ENCODE data around the gene TLE1. TPM values are rescaled to one million over a fixed set of nuclear protein-coding genes. Genes with fewer than 3 reads are reported as not detected.

The TLE1 gene
- total RNA-seq, 6 experiments from 2014 or later, result 6.7 to 15.3 (median 13.0) TPM

GRCh38 chr9:81542118-81542889 is 147.0 kb downstream of the TLE1 start:
- H3K9me3 Mint-ChIP-seq, result no peaks in the 10 kb centered on the region
- no peak overlapping the region for H3K27ac Mint-ChIP-seq
- no peak for TF ChIP-seq CTCF (IDR thresholded peaks at IDR 0.05)
- no peak for DNase-seq
- H3K4me3 Mint-ChIP-seq, result no peak overlapping the region
- H3K4me1 Mint-ChIP-seq (ENCODE audit: low read depth), result peaks cover 6% of the 10 kb centered on the region; the same call in 1 of the 2 replicates
- no peaks in the 10 kb centered on the region; the same call in none of the 2 replicates for H3K27me3 Mint-ChIP-seq (ENCODE audit: insufficient read depth)
- no peaks in the 10 kb centered on the region for H3K36me3 Mint-ChIP-seq (ENCODE audit: low read depth)

- no peak overlapping the region for H3K27ac Mint-ChIP-seq
- H3K27me3 Mint-ChIP-seq (ENCODE audit: insufficient read depth), result no peaks in the 10 kb centered on the region; the same call in none of the 2 replicates
- peaks cover 6% of the 10 kb centered on the region; the same call in 1 of the 2 replicates for H3K4me1 Mint-ChIP-seq (ENCODE audit: low read depth)
- H3K4me3 Mint-ChIP-seq, result no peak overlapping the region
- no peak for DNase-seq
- no peak for TF ChIP-seq CTCF (IDR thresholded peaks at IDR 0.05)
- no peaks in the 10 kb centered on the region for H3K9me3 Mint-ChIP-seq
- H3K36me3 Mint-ChIP-seq (ENCODE audit: low read depth), result no peaks in the 10 kb centered on the region
These were observed 149.1 kb downstream of the TLE1 start for GRCh38 chr9:81540142-81540710.

GRCh38 chr9:81539317-81539716 is 150.0 kb downstream of the TLE1 start:
- no peaks in the 10 kb centered on the region; the same call in none of the 2 replicates for H3K27me3 Mint-ChIP-seq (ENCODE audit: insufficient read depth)
- no peaks in the 10 kb centered on the region for H3K9me3 Mint-ChIP-seq
- no peak overlapping the region for H3K4me3 Mint-ChIP-seq
- no peak for DNase-seq
- no peak for TF ChIP-seq CTCF (IDR thresholded peaks at IDR 0.05)
- peaks cover 6% of the 10 kb centered on the region; the same call in 1 of the 2 replicates for H3K4me1 Mint-ChIP-seq (ENCODE audit: low read depth)
- no peaks in the 10 kb centered on the region for H3K36me3 Mint-ChIP-seq (ENCODE audit: low read depth)
- H3K27ac Mint-ChIP-seq, result no peak overlapping the region

- Mint-ChIP-seq H3K27ac (no peak overlapping the region), H3K4me1 (ENCODE audit: low read depth) (peaks cover 6% of the 10 kb centered on the region; the same call in 1 of the 2 replicates), H3K9me3 (no peaks in the 10 kb centered on the region)
These were observed 150.5 kb downstream of the TLE1 start for GRCh38 chr9:81538890-81539289.

GRCh38 chr9:81537964-81538363 is 151.4 kb downstream of the TLE1 start:
- no peaks in the 10 kb centered on the region for H3K36me3 Mint-ChIP-seq (ENCODE audit: low read depth)
- TF ChIP-seq CTCF (IDR thresholded peaks at IDR 0.05), result no peak
- no peaks in the 10 kb centered on the region; the same call in none of the 2 replicates for H3K27me3 Mint-ChIP-seq (ENCODE audit: insufficient read depth)
- no peak overlapping the region for H3K27ac Mint-ChIP-seq
- H3K4me1 Mint-ChIP-seq (ENCODE audit: low read depth), result peaks cover 6% of the 10 kb centered on the region; the same call in 1 of the 2 replicates
- H3K9me3 Mint-ChIP-seq, result no peaks in the 10 kb centered on the region
- no peak overlapping the region for H3K4me3 Mint-ChIP-seq
- no peak for DNase-seq

More at GRCh38 chr9:81538890-81539289, 150.5 kb downstream of the TLE1 start:
- TF ChIP-seq CTCF (IDR thresholded peaks at IDR 0.05), result no peak
- no peaks in the 10 kb centered on the region for H3K36me3 Mint-ChIP-seq (ENCODE audit: low read depth)
- no peaks in the 10 kb centered on the region; the same call in none of the 2 replicates for H3K27me3 Mint-ChIP-seq (ENCODE audit: insufficient read depth)
- H3K4me3 Mint-ChIP-seq, result no peak overlapping the region
- no peak for DNase-seq
